Neural cell (in vitro differentiated cells): ENCODE measurements around the gene GAB1.

Experiments used
- CTCF ChIP-seq: fragments of 450-650 bp; IDR thresholded peaks from 2 replicates; pipeline ENCODE4 v1.5.1; 2014; ENCODE audit warnings: antibody characterized with exemption, mild to moderate bottlenecking, moderate library complexity; ENCODE audit not compliant: poor library complexity, severe bottlenecking
- EP300 ChIP-seq: fragments of 450-650 bp; conservative IDR thresholded peaks from 2 replicates; pipeline ENCODE4 v1.6.1; 2014; ENCODE audit warnings: antibody characterized with exemption, mild to moderate bottlenecking, moderate library complexity; ENCODE audit not compliant: poor library complexity, severe bottlenecking
- EZH2 ChIP-seq: fragments of 200-600, 300-800 bp; shearing (Covaris generic), sonication (generic); IDR thresholded peaks from 2 replicates; pipeline ENCODE4 v1.6.1; 2014; ENCODE audit warnings: antibody characterized with exemption, low read length, borderline replicate concordance, mild to moderate bottlenecking; ENCODE audit not compliant: insufficient read depth, poor library complexity, severe bottlenecking
- MXI1 ChIP-seq: fragments of 450-650 bp; conservative IDR thresholded peaks from 2 replicates; pipeline ENCODE4 v1.6.1; 2014; ENCODE audit warnings: antibody characterized with exemption, mild to moderate bottlenecking; ENCODE audit not compliant: poor library complexity, severe bottlenecking
- POLR2AphosphoS5 ChIP-seq: IDR thresholded peaks from 2 replicates; pipeline ENCODE4 v1.6.1; 2012
- RAD21 ChIP-seq: fragments of 450-650 bp; conservative IDR thresholded peaks from 2 replicates; pipeline ENCODE4 v1.6.1; 2014; ENCODE audit warnings: antibody characterized with exemption, mild to moderate bottlenecking, moderate library complexity
- REST ChIP-seq: IDR thresholded peaks from 2 replicates; pipeline ENCODE4 v1.6.1; 2012; ENCODE audit warnings: borderline replicate concordance
- SMC3 ChIP-seq: fragments of 450-650 bp; conservative IDR thresholded peaks from 2 replicates; pipeline ENCODE4 v1.6.1; 2014; ENCODE audit warnings: antibody characterized with exemption, mild to moderate bottlenecking, moderate library complexity; ENCODE audit not compliant: poor library complexity
- TAF1 ChIP-seq: IDR thresholded peaks from 2 replicates; pipeline ENCODE4 v1.6.1; 2012; ENCODE audit warnings: low read depth

- no peak for TF ChIP-seq TAF1
- no peak for TF ChIP-seq CTCF
- no peak for TF ChIP-seq REST
- TF ChIP-seq EP300, result no peak
- no peak for TF ChIP-seq EZH2
- TF ChIP-seq RAD21, result no peak
- TF ChIP-seq POLR2AphosphoS5, result no peak
- no peak for TF ChIP-seq SMC3
- TF ChIP-seq MXI1, result no peak
Measured at GRCh38 chr4:143421609-143422008, 84.9 kb downstream of the GAB1 start.
